Measurements from ENCODE around the gene PXDN.

DNA sequence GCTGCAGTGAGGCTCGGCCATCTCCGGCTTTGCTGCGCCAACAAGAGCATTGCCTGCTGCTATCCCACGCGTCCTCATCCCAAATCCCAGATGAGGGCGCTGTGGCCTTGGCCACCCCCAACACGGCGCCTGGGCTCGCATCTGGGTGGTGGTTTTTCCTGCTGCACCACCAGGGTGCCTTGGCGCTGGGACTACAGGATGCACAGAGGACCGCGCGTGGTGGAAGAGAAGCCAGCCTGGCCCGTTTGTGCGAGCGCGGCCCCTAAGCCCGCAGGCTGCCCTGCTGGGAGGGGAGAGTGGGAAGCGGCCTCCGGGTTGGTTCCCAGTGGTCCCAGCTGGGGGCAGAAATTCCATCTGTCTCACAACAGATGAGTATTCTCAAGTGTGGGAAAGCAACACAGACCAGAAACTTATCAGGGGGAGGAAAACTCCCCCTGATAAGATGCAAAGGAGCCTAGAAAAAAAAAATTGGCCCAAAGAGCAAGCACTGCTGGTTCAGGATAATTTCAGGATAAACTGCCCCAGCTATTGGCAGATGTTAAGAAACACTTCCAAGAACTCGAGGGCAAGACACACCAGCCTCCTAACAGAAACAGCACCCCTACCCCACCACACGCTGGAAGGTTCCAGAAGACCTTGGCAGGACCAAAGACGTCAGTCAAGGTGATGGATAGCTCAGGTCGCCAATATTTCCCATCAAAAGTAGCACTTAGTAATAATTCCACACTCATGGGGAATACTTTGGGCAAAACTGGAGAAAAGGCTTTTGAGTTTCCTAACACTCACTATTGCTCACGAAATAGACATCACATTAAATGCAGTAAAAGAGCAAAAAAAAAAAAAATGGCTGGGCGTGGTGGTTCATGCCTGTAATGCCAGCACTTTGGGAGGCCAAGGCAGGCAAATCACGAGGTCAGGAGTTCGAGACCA is 152.1 kb downstream of the PXDN start:
- TF ChIP-seq, protein P1, sequence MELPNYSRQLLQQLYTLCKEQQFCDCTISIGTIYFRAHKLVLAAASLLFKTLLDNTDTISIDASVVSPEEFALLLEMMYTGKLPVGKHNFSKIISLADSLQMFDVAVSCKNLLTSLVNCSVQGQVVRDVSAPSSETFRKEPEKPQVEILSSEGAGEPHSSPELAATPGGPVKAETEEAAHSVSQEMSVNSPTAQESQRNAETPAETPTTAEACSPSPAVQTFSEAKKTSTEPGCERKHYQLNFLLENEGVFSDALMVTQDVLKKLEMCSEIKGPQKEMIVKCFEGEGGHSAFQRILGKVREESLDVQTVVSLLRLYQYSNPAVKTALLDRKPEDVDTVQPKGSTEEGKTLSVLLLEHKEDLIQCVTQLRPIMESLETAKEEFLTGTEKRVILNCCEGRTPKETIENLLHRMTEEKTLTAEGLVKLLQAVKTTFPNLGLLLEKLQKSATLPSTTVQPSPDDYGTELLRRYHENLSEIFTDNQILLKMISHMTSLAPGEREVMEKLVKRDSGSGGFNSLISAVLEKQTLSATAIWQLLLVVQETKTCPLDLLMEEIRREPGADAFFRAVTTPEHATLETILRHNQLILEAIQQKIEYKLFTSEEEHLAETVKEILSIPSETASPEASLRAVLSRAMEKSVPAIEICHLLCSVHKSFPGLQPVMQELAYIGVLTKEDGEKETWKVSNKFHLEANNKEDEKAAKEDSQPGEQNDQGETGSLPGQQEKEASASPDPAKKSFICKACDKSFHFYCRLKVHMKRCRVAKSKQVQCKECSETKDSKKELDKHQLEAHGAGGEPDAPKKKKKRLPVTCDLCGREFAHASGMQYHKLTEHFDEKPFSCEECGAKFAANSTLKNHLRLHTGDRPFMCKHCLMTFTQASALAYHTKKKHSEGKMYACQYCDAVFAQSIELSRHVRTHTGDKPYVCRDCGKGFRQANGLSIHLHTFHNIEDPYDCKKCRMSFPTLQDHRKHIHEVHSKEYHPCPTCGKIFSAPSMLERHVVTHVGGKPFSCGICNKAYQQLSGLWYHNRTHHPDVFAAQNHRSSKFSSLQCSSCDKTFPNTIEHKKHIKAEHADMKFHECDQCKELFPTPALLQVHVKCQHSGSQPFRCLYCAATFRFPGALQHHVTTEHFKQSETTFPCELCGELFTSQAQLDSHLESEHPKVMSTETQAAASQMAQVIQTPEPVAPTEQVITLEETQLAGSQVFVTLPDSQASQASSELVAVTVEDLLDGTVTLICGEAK (IDR thresholded peaks at IDR 0.05), result no peak
- TF ChIP-seq, protein P1 (CRISPR knock-in tag; IDR thresholded peaks at IDR 0.05), result no peak
- TF ChIP-seq SIN3A (IDR thresholded peaks at IDR 0.05; ENCODE audit: borderline replicate concordance, low read depth, low read length) (no peak), CREM (IDR thresholded peaks at IDR 0.05) (no peak), CREM (CRISPR knock-in tag; IDR thresholded peaks at IDR 0.05) (no peak), FOXK1 (CRISPR knock-in tag; IDR thresholded peaks at IDR 0.05; ENCODE audit: borderline replicate concordance, low read depth) (no peak), ZNF503 (CRISPR knock-in tag; IDR thresholded peaks at IDR 0.05) (no peak), ZNF253 (CRISPR knock-in tag; IDR thresholded peaks at IDR 0.05; ENCODE audit: borderline replicate concordance) (no peak)
